Measurements from ENCODE around the gene CLEC2D. TPM values are rescaled to one million over a fixed set of nuclear protein-coding genes. Genes with fewer than 3 reads are reported as not detected.

CLEC2D gene
- total RNA-seq, 1 experiment from 2014 or later: 1.9 TPM

GRCh38 chr12:9741726-9742125 lies 72.2 kb downstream of the CLEC2D start:
- DNase-seq (ENCODE audit: low read depth, low spot score) (no peak), ATAC-seq (no peak)
- Histone ChIP-seq H4K20me1 (ENCODE audit: insufficient read depth) (no peaks in the 10 kb centered on the region), H3K9me3 (ENCODE audit: control insufficient read depth in 1 of 2, insufficient read depth in 1 of 2, low read depth in 1 of 2, low read length in 2 of 2) (no peaks in the 10 kb centered on the region), H3K9me2 (ENCODE audit: insufficient read depth) (no peaks in the 10 kb centered on the region), H3K27me3 (ENCODE audit: insufficient read depth, low read length) (peaks cover 17% of the 10 kb centered on the region), H3K4me2 (ENCODE audit: low read length) (no peak overlapping the region), H3K27ac (ENCODE audit: low read depth, low read length) (no peak overlapping the region), H2AFZ (ENCODE audit: low read depth, low read length, poor library complexity, severe bottlenecking) (no peak overlapping the region), H3K79me2 (ENCODE audit: insufficient read depth, low read length) (no peaks in the 10 kb centered on the region), H3K4me3 (replicated peaks in 1 of 2; ENCODE audit: low read depth in 1 of 2, low read length in 2 of 2) (no peak overlapping the region), H3K36me3 (ENCODE audit: control insufficient read depth in 1 of 2, insufficient read depth in 2 of 2, low read length in 2 of 2) (no peaks in the 10 kb centered on the region), H3K9ac (ENCODE audit: low read length) (no peak overlapping the region), H3K4me1 (ENCODE audit: control insufficient read depth in 1 of 2, insufficient read depth in 2 of 2, low read length in 2 of 2) (peaks cover 0 to 5% of the 10 kb centered on the region in 2 experiments; a peak in 1 of 4 replicates)
- BruUV-seq (replicated peaks): no TSS peak
- TF ChIP-seq REST (IDR thresholded peaks at IDR 0.05; ENCODE audit: low read depth) (no peak), CTCF (IDR thresholded peaks at IDR 0.05 in 2 of 3, conservative IDR thresholded peaks at IDR 0.05 in 1 of 3; ENCODE audit: borderline replicate concordance in 1 of 3, insufficient read depth in 1 of 3, low read depth in 2 of 3, low read length in 2 of 3) (no peak), CBX3 (IDR thresholded peaks at IDR 0.05; ENCODE audit: low read depth) (no peak), MAX (IDR thresholded peaks at IDR 0.05) (no peak), TCF7L2 (IDR thresholded peaks at IDR 0.05; ENCODE audit: borderline replicate concordance, extremely low read depth, insufficient read depth, insufficient read length) (no peak), JUND (IDR thresholded peaks at IDR 0.05) (no peak), ATF3 (IDR thresholded peaks at IDR 0.05) (no peak), ZFX (IDR thresholded peaks at IDR 0.05) (no peak)
- intact Hi-C loops (cut with micrococcal nuclease): no loop called here
- ChIA-PET CTCF (interaction anchor here (1.7 to 4.1 kb wide), 6 partner anchors 8 to 56 kb away, joined by 6 to 22 read pairs (median 14); partner anchors contain the start of gene CLECL1), RAD21 (ENCODE audit: low non-redundant PET in 1 of 2, low total read pairs in 2 of 2, uncharacterized antibody in 2 of 2, unreplicated experiment in 2 of 2) (no interaction called here), POLR2A (no interaction called here)
